ENCODE measurements around the gene ERBB4. TPM values are rescaled to one million over a fixed set of nuclear protein-coding genes. Genes with fewer than 3 reads are reported as not detected.
"Not testable (repeated sequence)": the region's sequence is repeated elsewhere in the genome, so short reads cannot be mapped to it uniquely, and the experiment has no call there.

ERBB4 gene
- total RNA-seq, 2 experiments from 2014 or later = not detected

- no peak for ATAC-seq (ENCODE audit: poor library complexity)
- no peak overlapping the region for H3K27ac Mint-ChIP-seq
- no peaks in the 10 kb centered on the region for H3K36me3 ChIP-seq (ENCODE audit: insufficient read depth, low read length)
- no peaks in the 10 kb centered on the region for H3K36me3 Mint-ChIP-seq (ENCODE audit: low read depth)
- CTCF ChIA-PET = interaction anchor here (1.1 kb wide), 1 partner anchor 10 kb away, joined by 3 read pairs; no protein-coding TSS in a partner anchor
- no peak for DNase-seq
- H3K27me3 Mint-ChIP-seq = no peaks in the 10 kb centered on the region
- intact Hi-C loops (cut with DNase I, micrococcal nuclease) = no loop called here
- H3K4me3 Mint-ChIP-seq = no peak overlapping the region
- H3K27ac ChIP-seq (ENCODE audit: low read depth in 1 of 2, low read length in 2 of 2) = no peak overlapping the region
- no peaks in the 10 kb centered on the region for H3K9me3 Mint-ChIP-seq
- H3K4me1 ChIP-seq (ENCODE audit: insufficient read depth, low read length) = no peaks in the 10 kb centered on the region
- H3K4me3 ChIP-seq (ENCODE audit: low read length) = no peak overlapping the region
- no peaks in the 10 kb centered on the region for H3K9me3 ChIP-seq (ENCODE audit: control insufficient read depth in 1 of 2, insufficient read depth in 1 of 2, low read length in 2 of 2)
- no peaks in the 10 kb centered on the region for H3K27me3 ChIP-seq (ENCODE audit: control insufficient read depth in 1 of 2, insufficient read depth in 2 of 2, low read length in 2 of 2)
- POLR2A ChIA-PET = no interaction called here
- TF ChIP-seq CTCF (IDR thresholded peaks at IDR 0.05) = no peak
- H3K4me1 Mint-ChIP-seq (ENCODE audit: low read depth) = no peaks in the 10 kb centered on the region
Observed at GRCh38 chr2:212473211-212473610, 65.4 kb downstream of the ERBB4 start.

- H3K4me3 ChIP-seq (ENCODE audit: low read length); H3K9me3 Mint-ChIP-seq; ATAC-seq (ENCODE audit: poor library complexity); H3K4me1 Mint-ChIP-seq (ENCODE audit: low read depth); H3K4me1 ChIP-seq (ENCODE audit: insufficient read depth, low read length); H3K27me3 ChIP-seq (ENCODE audit: control insufficient read depth in 1 of 2, insufficient read depth in 2 of 2, low read length in 2 of 2); DNase-seq; H3K9me3 ChIP-seq (ENCODE audit: control insufficient read depth in 1 of 2, insufficient read depth in 1 of 2, low read length in 2 of 2); CTCF ChIA-PET; H3K4me3 Mint-ChIP-seq; H3K27me3 Mint-ChIP-seq; H3K27ac Mint-ChIP-seq; H3K36me3 ChIP-seq (ENCODE audit: insufficient read depth, low read length); H3K36me3 Mint-ChIP-seq (ENCODE audit: low read depth); intact Hi-C loops (cut with DNase I, micrococcal nuclease); H3K27ac ChIP-seq (ENCODE audit: low read depth in 1 of 2, low read length in 2 of 2); POLR2A ChIA-PET: not testable (repeated sequence)
Observed at GRCh38 chr2:212467551-212467950, 71.1 kb downstream of the ERBB4 start.

DNA sequence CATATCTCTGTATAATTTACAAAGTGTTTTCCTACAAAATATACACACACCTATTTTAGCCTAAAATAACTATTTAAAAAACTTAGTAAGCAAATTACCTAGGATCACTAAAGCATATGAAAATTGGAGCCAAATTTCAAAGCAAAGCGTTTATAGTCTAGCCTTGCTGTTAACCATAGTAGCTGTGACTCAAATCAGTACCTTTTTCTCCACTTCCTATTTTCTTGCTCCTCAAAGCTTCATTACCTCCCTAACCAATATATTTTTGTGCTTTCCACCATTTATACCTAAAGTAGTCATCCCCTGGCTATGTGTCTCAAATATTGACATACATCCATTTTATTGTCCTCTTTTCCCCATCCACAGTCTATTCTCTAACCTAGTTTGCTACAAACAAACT, 73.1 kb downstream of the ERBB4 start:
- H3K4me3 ChIP-seq (ENCODE audit: low read length) = no peak overlapping the region
- H3K27me3 ChIP-seq (ENCODE audit: control insufficient read depth in 1 of 2, insufficient read depth in 2 of 2, low read length in 2 of 2) = no peaks in the 10 kb centered on the region
- TF ChIP-seq CTCF (IDR thresholded peaks at IDR 0.05) = no peak
- DNase-seq (no peak), ATAC-seq (ENCODE audit: poor library complexity) (no peak)
- intact Hi-C loops (cut with DNase I, micrococcal nuclease) = no loop called here
- H3K36me3 Mint-ChIP-seq (ENCODE audit: low read depth) = no peaks in the 10 kb centered on the region
- no peaks in the 10 kb centered on the region for H3K4me1 Mint-ChIP-seq (ENCODE audit: low read depth)
- H3K4me1 ChIP-seq (ENCODE audit: insufficient read depth, low read length) = no peaks in the 10 kb centered on the region
- H3K9me3 Mint-ChIP-seq = peaks cover 6% of the 10 kb centered on the region
- H3K36me3 ChIP-seq (ENCODE audit: insufficient read depth, low read length) = no peaks in the 10 kb centered on the region
- no peak overlapping the region for H3K27ac ChIP-seq (ENCODE audit: low read depth in 1 of 2, low read length in 2 of 2)
- no peak overlapping the region for H3K4me3 Mint-ChIP-seq
- H3K9me3 ChIP-seq (ENCODE audit: control insufficient read depth in 1 of 2, insufficient read depth in 1 of 2, low read length in 2 of 2) = no peaks in the 10 kb centered on the region
- CTCF ChIA-PET = no interaction called here
- no peak overlapping the region for H3K27ac Mint-ChIP-seq
- POLR2A ChIA-PET = no interaction called here
- H3K27me3 Mint-ChIP-seq = no peaks in the 10 kb centered on the region

- H3K27me3 ChIP-seq (ENCODE audit: control insufficient read depth in 1 of 2, insufficient read depth in 2 of 2, low read length in 2 of 2); intact Hi-C loops (cut with DNase I, micrococcal nuclease); H3K36me3 ChIP-seq (ENCODE audit: insufficient read depth, low read length); H3K27me3 Mint-ChIP-seq; H3K4me3 Mint-ChIP-seq; POLR2A ChIA-PET; H3K27ac Mint-ChIP-seq; H3K9me3 Mint-ChIP-seq; H3K4me1 ChIP-seq (ENCODE audit: insufficient read depth, low read length); ATAC-seq (ENCODE audit: poor library complexity); H3K27ac ChIP-seq (ENCODE audit: low read depth in 1 of 2, low read length in 2 of 2); CTCF ChIA-PET; DNase-seq; H3K4me3 ChIP-seq (ENCODE audit: low read length); H3K4me1 Mint-ChIP-seq (ENCODE audit: low read depth); H3K9me3 ChIP-seq (ENCODE audit: control insufficient read depth in 1 of 2, insufficient read depth in 1 of 2, low read length in 2 of 2); H3K36me3 Mint-ChIP-seq (ENCODE audit: low read depth): not testable (repeated sequence)
Observed at GRCh38 chr2:212461708-212462107, 76.9 kb downstream of the ERBB4 start.

Data from CD4-positive, alpha-beta T cell (primary cell).